ENCODE measurements around the gene RTL9.

RTL9 gene

GRCh38 chrX:110341189-110342035 is 17.2 kb upstream of the RTL9 start:
- DNase-seq (ENCODE audit: low read depth, low spot score) = no peak

DNA sequence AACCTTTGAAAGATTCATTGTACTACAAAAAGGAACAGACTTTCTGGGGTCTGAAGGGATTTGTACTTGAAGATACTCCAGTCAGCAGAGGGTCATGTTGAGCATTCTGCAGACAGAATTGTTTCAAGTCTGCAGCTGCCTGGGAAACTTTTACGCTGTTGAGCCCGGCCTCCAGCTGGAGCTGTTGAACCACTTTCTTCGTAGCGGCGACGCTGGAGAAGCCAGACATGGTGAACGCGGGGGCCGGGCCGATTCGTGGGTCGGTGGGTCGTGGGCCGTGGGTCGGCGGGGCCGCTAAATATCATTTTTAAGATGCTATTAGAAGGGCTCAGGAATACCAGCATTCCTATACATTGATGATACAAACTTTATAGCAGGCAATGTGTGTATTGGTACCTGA is 12.0 kb upstream of the RTL9 start:
- no peak for DNase-seq (ENCODE audit: low read depth, low spot score)

DNA sequence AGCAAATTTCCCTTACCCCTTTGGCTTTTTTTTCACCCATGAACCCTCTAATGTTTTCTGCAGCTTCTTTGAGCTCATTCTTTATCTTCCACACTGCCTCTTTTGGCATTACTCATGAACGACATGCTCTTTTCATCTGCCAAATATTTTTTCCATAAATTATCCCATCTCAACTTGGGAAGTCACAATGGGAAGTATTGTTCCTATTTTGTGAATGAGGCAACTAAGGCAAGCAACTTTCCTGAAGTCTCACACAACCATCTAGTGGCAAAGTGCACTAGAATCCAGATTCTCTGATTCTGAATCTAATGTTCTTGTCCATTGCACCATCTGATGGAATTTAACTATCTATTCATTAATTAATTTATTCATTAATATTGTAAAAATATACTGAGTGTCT is 625 bp downstream of the RTL9 start:
- no peak for DNase-seq (ENCODE audit: low read depth, low spot score)

- no peak for DNase-seq (ENCODE audit: low read depth, low spot score)
Observed at GRCh38 chrX:110363244-110363643, 4.6 kb downstream of the RTL9 start.

DNA sequence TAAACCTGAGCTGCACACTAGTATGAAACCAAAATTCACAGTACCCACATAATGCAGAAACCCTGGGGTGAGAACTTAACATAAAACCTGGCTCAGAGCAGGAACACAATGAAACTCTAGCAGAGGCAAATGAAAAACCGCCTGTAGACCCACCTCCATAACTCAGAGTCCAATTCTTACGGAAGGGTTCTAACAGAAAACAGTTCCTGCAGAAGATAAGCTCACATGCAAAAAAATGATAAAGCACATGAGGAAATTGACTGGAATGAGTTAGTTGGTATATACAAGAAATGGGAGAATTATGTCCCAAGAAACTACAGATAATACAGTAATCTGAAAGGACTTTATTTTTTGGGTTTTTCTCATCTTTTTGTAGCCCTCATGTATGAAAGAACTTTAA is 14.7 kb downstream of the RTL9 start:
- no peak for DNase-seq (ENCODE audit: low read depth, low spot score)

- DNase-seq (ENCODE audit: low read depth, low spot score) = no peak
Observed at GRCh38 chrX:110374559-110374958, 15.9 kb downstream of the RTL9 start.

DNA sequence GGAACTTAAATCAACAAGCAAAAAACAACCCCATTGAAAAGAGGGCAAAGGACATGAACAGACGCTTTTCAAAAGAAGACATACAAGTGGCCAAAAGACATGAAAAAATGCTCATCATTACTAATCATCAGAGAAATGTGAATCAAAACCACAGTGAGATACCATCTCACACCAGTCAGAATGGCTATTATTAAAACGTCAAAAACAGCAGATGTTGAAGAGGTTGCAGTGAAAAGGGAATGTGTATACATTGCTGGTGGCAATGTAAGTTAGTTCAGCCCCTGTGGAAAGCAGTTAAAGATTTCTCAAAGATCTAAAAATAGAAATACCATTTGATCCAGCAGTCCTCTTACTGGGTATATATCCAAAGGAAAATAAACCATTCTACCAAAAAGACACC is 22.6 kb downstream of the RTL9 start:
- DNase-seq (ENCODE audit: low read depth, low spot score) = no peak

DNA sequence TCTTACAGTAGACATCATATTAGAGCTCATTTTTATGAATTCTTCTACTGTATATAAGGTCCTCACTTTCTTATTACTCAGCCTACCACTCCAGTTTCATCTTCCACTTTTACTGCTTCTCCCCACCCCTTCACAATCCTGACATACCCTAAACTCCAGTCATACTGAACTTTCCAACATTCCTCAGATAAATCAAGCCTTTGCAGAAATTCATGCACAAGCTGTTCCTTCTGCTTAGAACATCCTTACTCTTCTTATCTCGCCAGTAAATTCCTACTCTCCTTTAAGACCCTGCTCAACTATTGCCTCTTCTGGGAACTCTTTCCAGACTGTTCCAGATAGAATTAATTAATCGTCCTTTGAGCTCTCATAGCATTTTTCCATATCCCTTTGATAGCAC is 24.8 kb downstream of the RTL9 start:
- DNase-seq (ENCODE audit: low read depth, low spot score) = no peak

- no peak for DNase-seq (ENCODE audit: low read depth, low spot score)
Observed at GRCh38 chrX:110384490-110384889, 25.8 kb downstream of the RTL9 start.

DNA sequence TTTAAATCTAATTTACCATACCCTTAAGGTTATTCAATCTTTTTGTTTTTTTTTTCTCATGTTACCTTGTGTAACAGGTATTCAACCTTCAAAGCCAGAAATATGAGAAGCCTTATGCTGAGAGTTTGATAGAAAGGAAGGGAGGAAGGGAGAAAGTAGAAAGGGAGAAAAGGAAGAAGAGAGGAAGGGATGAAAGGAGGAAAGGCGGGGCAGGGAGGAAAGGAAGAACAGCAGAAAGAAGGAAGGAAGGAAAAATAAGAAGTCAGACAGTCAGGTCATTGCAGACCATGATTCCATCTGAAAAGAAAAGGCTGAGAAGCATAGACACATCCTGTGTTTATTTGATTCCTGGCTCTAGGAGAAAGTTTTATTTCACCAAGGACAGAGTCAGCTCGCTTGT is 30.9 kb downstream of the RTL9 start:
- no peak for DNase-seq (ENCODE audit: low read depth, low spot score)

DNA sequence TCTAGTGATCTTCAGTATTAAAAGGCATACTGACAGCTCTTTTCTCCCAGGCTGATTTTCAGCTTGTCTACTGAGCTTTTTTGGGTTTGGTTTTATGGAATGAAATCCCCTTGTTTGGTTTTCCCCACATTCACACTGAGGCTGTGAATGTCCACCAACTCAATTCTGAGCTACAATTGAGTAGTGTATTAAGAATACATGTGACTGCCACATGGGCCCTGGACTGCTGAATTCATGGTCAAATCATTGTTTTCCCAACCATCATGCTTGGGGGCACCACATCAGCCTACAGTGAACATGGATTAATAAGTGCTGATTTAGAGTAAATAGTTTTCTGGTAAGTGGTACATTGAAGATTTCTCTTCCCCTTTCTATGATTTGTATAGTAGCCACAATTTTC is 32.4 kb downstream of the RTL9 start:
- no peak for DNase-seq (ENCODE audit: low read depth, low spot score)

GRCh38 chrX:110394651-110395050 is 36.0 kb downstream of the RTL9 start:
- no peak for DNase-seq (ENCODE audit: low read depth, low spot score)

DNA sequence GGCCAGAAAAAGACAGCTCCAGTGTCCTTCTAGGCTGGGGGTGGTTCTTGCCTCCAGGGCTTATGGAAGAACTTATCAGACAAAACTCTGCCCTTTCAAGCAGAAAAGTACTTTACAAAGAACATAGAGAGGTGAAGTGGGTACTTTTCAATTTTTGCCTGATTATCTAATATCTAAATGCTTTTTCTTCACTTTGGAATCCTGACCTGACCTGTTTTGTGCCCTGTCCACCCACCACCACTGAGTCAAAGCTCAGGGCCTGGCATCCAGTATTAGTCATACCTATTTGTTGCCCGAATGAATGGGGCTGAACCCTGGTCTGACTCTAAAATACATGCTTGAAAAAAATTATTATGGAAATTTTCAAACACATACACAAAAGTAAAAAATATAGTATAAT is 37.2 kb downstream of the RTL9 start:
- no peak for DNase-seq (ENCODE audit: low read depth, low spot score)

GRCh38 chrX:110396735-110397134 is 38.1 kb downstream of the RTL9 start:
- no peak for DNase-seq (ENCODE audit: low read depth, low spot score)

- no peak for DNase-seq (ENCODE audit: low read depth, low spot score)
Observed at GRCh38 chrX:110397339-110397738, 38.7 kb downstream of the RTL9 start.

- no peak for DNase-seq (ENCODE audit: low read depth, low spot score)
Observed at GRCh38 chrX:110397904-110398303, 39.3 kb downstream of the RTL9 start.

DNA sequence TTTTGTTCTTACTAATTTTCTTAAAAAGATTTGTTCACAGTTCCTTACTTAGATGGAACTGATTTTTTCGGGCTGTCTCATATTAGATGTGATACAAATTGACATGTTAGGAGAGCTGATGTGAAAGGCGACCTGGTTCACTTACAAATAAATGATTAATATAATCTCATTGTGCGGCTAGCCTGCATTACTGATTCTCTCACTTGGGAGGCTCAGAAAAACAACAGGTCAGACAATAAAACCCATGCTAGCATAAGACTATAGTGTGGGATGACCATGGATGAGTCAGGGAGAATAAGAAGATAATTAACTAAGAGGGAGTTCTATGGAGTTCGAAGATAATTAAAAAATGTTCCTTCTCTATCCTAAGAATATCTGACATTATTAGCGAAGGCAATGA is 40.8 kb downstream of the RTL9 start:
- no peak for DNase-seq (ENCODE audit: low read depth, low spot score)

- no peak for DNase-seq (ENCODE audit: low read depth, low spot score)
Observed at GRCh38 chrX:110399966-110400365, 41.3 kb downstream of the RTL9 start.

DNA sequence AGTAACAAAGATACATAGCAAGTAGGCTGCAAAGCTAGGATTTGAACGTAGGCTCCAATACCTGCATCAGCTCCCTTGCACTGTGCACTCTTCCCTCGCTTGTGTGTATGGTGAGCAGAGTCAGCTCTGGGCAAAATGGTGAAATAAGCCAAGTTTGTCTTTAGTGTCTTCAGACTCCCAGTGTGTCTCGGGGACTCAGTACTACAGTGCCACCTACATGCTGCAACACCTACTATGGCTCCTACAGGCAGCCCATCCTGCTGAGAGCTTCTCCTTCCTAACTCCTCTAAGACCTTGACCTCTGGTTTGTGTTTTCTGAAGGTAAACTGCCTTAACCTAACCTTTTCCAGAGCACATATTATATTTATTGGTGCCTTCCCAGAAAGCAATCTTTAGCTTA is 42.5 kb downstream of the RTL9 start:
- no peak for DNase-seq (ENCODE audit: low read depth, low spot score)

DNA sequence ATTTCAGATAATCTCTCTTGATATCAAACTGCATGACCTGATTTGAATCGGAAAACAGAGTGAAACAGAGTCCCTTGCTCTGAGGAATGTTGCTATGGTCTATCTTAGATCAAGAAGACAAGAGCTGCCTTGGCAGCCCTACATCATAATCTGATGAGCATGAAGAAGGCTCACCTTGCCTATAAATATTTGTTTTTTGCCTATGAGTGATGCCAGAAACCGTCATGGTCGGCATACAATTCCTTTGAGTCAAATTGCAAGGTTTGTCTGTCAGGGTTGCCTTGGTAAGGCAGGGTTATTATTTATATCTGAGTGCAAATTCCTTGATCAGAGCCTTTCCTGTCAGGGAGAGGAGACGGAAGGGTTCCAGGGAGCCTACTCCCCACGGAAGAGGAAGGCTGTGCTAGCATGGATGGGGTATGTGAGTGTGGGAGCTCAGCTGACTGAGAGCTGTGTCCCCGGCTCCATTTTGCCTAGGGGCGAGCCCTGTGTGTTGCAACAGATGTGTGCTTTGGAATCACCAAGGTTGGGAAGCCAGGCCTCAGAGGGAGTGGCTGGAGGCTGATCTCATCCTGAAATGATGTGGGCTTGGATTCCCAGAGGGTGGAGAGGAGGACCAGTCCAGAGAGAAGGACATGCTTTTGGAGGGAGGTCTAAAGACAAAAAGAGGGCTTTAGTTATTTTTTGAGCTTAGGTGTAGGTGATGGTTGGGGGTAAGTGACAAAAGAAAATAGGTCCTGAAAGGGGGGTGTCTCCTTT is 43.6 kb downstream of the RTL9 start:
- no peak for DNase-seq (ENCODE audit: low read depth, low spot score)

- no peak for DNase-seq (ENCODE audit: low read depth, low spot score)
Observed at GRCh38 chrX:110402850-110403221, 44.2 kb downstream of the RTL9 start.

GRCh38 chrX:110403441-110404238 is 45.0 kb downstream of the RTL9 start:
- no peak for DNase-seq (ENCODE audit: low read depth, low spot score)
